Eye (tissue), 1 donor: ENCODE measurements around the gene ZNF202.

Experiments
- DNase-seq: peaks from one replicate; pipeline ENCODE4 v3.0.0-alpha.2; 2015

ZNF202 gene

DNA sequence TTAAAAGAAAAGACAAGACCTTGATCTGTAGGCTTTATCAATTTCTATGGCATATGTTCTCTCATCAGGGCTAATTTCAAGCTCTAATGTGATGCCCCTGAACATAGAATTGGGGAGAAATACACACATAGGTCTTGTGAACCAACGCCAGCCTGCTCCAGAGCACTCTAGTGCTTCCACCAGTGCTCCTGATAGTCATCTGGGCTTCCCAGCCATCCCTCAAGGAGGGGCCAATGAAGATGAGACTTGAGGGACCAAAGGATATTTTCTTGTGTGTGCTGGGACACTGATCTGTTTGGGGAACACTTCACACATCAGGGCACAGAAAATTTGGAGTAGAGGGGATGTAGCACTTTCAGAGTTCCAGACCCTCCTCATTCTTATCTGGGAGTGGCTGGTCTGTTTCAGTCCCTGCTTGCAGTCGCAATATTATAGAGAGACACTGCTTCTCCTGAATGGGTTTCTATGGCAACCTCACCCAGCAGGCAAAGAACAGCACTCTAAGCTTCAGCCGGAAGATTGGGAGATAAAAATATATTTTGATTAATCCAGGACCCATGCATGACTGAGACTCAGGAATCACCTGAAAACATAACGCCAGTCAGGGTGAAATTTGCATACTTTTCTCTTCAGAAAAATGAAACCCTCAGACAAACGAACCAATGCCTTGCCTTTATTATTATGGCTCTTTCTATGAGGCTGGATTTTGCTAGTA, 58.6 kb downstream of the ZNF202 start:
- peak; percentile 67 for DNase-seq

DNA sequence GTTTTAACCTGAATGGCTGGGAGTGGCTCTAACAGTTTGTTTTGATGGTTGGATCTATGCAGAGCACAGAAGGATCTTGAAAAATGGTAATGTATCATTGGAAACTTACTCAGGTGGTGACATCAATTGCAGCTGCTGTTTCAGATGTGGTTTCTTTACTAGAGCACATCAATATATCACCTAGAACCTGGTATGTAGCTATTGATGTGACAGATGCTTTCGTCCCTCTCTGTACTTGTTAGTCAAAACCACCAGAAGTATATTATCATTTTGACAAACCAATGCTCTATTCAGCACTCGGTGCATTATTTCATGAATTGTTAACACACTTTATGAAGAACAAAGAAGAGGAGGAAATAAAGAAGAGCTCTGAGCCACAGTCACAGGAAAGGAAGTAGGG, 60.4 kb downstream of the ZNF202 start:
- no peak for DNase-seq

DNA sequence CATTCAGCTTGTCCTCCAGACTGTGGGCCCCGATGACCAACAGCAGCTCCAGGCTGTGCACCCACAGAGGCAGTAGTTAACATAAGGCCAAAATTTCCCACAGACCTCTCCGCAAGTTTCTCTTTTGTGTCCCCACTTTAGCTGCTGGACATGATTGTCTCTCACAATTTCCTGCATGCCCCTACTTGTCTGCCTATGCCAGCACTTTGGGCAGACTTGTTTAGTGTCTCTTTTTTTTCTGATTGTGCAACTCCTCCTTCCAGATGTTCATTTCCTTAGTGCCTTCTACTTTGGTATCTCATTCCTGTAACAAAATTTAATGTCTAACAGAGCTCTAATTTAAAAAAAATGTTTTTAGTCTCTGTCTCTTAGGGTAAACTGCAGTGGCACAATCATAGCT, 63.2 kb downstream of the ZNF202 start:
- no peak for DNase-seq

DNA sequence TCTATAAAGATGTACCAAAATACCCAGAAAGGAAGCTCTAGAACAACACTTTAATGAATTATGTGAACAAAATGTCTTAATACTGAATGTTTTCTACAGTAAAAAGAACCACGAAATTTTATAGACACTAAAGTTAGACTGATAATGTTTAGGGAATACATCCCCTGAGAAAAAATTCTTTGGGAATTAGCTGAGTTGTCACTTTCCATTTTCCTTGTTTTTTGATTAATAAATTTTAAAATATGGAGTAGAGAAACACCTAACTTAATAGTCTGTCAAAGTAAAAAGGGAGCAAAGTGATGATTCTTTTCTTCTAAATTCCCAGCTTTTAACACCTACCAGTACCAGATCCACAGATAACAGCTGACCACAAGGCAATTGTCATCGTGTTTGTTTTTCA, 64.0 kb downstream of the ZNF202 start:
- no peak for DNase-seq

DNA sequence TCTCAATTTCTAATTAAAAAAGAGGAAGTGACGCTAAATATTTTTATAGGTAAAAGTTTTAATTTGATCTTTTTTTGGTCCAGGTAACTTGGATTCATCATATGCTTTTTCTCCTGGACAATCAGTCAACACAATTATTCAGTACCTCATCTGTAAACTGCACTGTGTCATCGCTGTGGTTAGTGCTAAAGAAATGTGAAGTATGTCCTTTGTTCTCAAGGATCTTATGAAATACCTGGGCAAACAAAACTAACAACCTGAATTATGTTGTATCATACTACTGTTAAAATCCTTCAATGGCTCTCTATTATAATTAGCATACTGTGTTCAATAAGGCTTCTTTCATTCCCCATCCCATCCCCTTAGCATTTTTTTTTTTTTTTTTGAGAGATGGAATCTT, 67.2 kb downstream of the ZNF202 start:
- no peak for DNase-seq
